ENCODE results near the gene PRMT5. TPM values are rescaled to one million over a fixed set of nuclear protein-coding genes. Genes with fewer than 3 reads are reported as not detected.
"Not testable (repeated sequence)": the region's sequence is repeated elsewhere in the genome, so short reads cannot be mapped to it uniquely, and the experiment has no call there.

PRMT5 gene
- total RNA-seq, 2 experiments from 2014 or later, result 15.6 to 19.3 TPM

DNA sequence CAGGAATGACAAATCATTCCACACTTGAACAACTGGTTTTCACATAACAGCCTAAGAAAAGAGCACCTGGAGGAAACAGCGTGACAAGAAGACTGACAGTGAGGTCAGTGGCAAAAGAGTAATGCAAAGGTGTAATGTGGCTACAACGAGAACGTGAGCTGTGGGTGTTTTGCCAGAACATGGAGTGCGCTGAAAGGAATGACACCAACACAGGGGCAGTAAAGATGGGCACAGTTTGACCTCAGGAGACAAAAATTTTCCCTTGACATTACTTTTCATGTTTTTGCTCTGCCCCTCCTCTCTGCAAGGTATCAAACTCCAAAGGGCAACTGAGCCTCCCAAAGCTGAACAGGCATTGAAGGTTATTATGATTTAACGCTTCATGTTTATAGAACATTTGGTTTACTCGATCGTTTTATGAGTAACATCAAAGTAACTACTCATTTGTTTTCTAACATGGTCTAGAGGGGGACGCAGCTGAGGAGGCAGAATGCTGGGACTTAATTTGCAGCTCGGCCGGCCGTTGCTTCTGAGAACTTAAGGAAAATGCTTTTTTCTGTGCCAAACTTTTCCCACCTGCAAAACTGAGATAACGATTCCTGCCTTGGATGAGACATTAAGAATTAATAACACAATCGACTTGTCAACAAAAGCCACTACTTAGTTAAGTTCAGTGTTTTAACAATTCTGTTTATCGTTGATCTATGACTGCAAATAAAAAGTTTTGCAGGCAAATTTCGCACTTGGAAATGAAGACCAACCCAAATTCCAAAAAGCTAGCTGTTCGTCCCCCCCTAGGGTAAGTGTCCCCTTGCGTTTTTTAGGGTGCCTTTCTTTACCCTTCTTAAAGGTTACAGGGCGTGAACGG is 26.8 kb upstream of the PRMT5 start:
- Histone ChIP-seq H3K27me3 (ENCODE audit: control insufficient read depth in 1 of 2, insufficient read depth in 2 of 2, low read length in 2 of 2) (no peaks in the 10 kb centered on the region), H3K4me1 (ENCODE audit: insufficient read depth, low read length) (peaks cover 21% of the 10 kb centered on the region), H3K9me3 (ENCODE audit: control insufficient read depth in 1 of 2, insufficient read depth in 1 of 2, low read length in 2 of 2) (no peaks in the 10 kb centered on the region), H3K36me3 (ENCODE audit: insufficient read depth, low read length) (peaks cover 6% of the 10 kb centered on the region), H3K27ac (ENCODE audit: low read depth in 1 of 2, low read length in 2 of 2) (peak overlapping the region; percentile 63 to 83), H3K4me3 (ENCODE audit: low read length) (peak overlapping the region; percentile 89)
- Mint-ChIP-seq H3K4me3 (peak overlapping the region; percentile 92), H3K9me3 (no peaks in the 10 kb centered on the region), H3K27ac (peak overlapping the region; percentile 83), H3K4me1 (ENCODE audit: low read depth) (peaks cover 18% of the 10 kb centered on the region), H3K27me3 (no peaks in the 10 kb centered on the region), H3K36me3 (ENCODE audit: low read depth) (peaks cover 26% of the 10 kb centered on the region)
- POLR2A ChIA-PET, result interaction anchor here (0.7 to 4.2 kb wide), 15 partner anchors 9 to 366 kb away, joined by 3 to 42 read pairs (median 5); partner anchors contain the start of genes ACIN1, AJUBA, C14orf119 and DAD1
- intact Hi-C loops (cut with DNase I, micrococcal nuclease), result loop anchor here (2.0 to 5.0 kb wide), 2 partner anchors 25 to 346 kb away; partner anchors contain the start of gene PPP1R3E (in 1 of the 2)
- DNase-seq (no peak), ATAC-seq (ENCODE audit: poor library complexity) (no peak)
- CTCF ChIA-PET, result interaction anchor here (0.8 to 4.0 kb wide), 7 partner anchors 13 to 113 kb away, joined by 3 to 15 read pairs (median 4); partner anchors contain the start of gene PRMT5
- TF ChIP-seq, protein P1, sequence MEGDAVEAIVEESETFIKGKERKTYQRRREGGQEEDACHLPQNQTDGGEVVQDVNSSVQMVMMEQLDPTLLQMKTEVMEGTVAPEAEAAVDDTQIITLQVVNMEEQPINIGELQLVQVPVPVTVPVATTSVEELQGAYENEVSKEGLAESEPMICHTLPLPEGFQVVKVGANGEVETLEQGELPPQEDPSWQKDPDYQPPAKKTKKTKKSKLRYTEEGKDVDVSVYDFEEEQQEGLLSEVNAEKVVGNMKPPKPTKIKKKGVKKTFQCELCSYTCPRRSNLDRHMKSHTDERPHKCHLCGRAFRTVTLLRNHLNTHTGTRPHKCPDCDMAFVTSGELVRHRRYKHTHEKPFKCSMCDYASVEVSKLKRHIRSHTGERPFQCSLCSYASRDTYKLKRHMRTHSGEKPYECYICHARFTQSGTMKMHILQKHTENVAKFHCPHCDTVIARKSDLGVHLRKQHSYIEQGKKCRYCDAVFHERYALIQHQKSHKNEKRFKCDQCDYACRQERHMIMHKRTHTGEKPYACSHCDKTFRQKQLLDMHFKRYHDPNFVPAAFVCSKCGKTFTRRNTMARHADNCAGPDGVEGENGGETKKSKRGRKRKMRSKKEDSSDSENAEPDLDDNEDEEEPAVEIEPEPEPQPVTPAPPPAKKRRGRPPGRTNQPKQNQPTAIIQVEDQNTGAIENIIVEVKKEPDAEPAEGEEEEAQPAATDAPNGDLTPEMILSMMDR (IDR thresholded peaks at IDR 0.05), result no peak

DNA sequence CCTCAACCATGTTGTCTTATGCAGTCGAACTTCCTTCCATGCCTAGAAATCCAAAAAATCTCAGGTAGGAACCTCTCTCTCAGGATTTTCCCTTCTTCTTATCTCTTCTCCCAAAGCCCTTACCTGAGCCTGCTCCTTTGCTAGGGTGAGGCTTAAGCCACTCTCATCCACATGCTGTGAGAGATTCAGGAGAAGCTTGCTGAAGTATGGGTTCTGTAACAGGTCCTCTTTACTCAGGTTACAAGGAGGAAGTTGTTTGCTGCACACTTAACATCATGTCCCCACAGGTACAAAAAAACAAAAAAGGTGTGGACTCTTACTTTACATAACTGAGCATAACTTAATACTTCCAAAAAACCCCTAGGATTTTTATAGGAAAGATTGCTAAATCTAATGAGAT is 23.2 kb upstream of the PRMT5 start:
- peaks cover 15% of the 10 kb centered on the region for H3K36me3 ChIP-seq (ENCODE audit: insufficient read depth, low read length)
- H3K4me3 Mint-ChIP-seq, result no peak overlapping the region
- intact Hi-C loops (cut with DNase I, micrococcal nuclease), result no loop called here
- TF ChIP-seq, protein P1 (IDR thresholded peaks at IDR 0.05), result no peak
- no peak overlapping the region for H3K27ac ChIP-seq (ENCODE audit: low read depth in 1 of 2, low read length in 2 of 2)
- peaks cover 18% of the 10 kb centered on the region for H3K4me1 Mint-ChIP-seq (ENCODE audit: low read depth)
- no peaks in the 10 kb centered on the region for H3K9me3 Mint-ChIP-seq
- no peaks in the 10 kb centered on the region for H3K27me3 Mint-ChIP-seq
- no peak for ATAC-seq (ENCODE audit: poor library complexity)
- peaks cover 15% of the 10 kb centered on the region for H3K4me1 ChIP-seq (ENCODE audit: insufficient read depth, low read length)
- H3K36me3 Mint-ChIP-seq (ENCODE audit: low read depth), result peaks cover 43% of the 10 kb centered on the region
- no peak overlapping the region for H3K4me3 ChIP-seq (ENCODE audit: low read length)
- DNase-seq, result no peak
- no peak overlapping the region for H3K27ac Mint-ChIP-seq
- ChIA-PET CTCF (no interaction called here), POLR2A (no interaction called here)
- H3K9me3 ChIP-seq (ENCODE audit: control insufficient read depth in 1 of 2, insufficient read depth in 1 of 2, low read length in 2 of 2), result no peaks in the 10 kb centered on the region
- H3K27me3 ChIP-seq (ENCODE audit: control insufficient read depth in 1 of 2, insufficient read depth in 2 of 2, low read length in 2 of 2), result no peaks in the 10 kb centered on the region

DNA sequence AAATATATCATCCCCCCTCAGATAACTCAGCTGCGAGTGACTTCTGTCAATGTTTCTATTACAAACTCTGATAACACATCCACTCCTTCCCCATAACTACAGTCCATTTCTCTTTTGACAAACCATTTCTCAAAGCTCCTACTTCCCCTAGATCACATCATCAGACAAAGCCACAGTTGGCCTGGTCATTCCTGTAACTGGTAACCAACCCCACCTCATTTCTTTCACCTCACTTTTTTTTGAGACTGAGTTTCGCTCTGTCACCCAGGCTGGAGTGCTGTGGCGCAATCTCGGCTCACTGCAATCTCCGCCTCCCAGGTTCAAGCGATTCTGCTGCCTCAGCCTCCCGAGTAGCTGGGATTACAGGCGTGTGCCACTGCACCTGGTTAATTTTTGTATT is 22.6 kb upstream of the PRMT5 start:
- H3K9me3 ChIP-seq (ENCODE audit: control insufficient read depth in 1 of 2, insufficient read depth in 1 of 2, low read length in 2 of 2); H3K4me3 ChIP-seq (ENCODE audit: low read length); H3K27ac Mint-ChIP-seq; H3K27me3 Mint-ChIP-seq; H3K27ac ChIP-seq (ENCODE audit: low read depth in 1 of 2, low read length in 2 of 2); ATAC-seq (ENCODE audit: poor library complexity); H3K4me3 Mint-ChIP-seq; intact Hi-C loops (cut with DNase I, micrococcal nuclease); H3K9me3 Mint-ChIP-seq; DNase-seq; H3K27me3 ChIP-seq (ENCODE audit: control insufficient read depth in 1 of 2, insufficient read depth in 2 of 2, low read length in 2 of 2): not testable (repeated sequence)
- Histone ChIP-seq H3K4me1 (ENCODE audit: insufficient read depth, low read length) (peaks cover 11% of the 10 kb centered on the region), H3K36me3 (ENCODE audit: insufficient read depth, low read length) (peaks cover 21% of the 10 kb centered on the region)
- CTCF ChIA-PET, result interaction anchor here (1.1 kb wide), 1 partner anchor 22 kb away, joined by 3 read pairs; no protein-coding TSS in a partner anchor
- H3K36me3 Mint-ChIP-seq (ENCODE audit: low read depth), result peaks cover 49% of the 10 kb centered on the region
- POLR2A ChIA-PET, result interaction anchor here (0.7 kb wide), 1 partner anchor 22 kb away, joined by 3 read pairs; the partner anchor contains the start of gene PRMT5
- peaks cover 17% of the 10 kb centered on the region for H3K4me1 Mint-ChIP-seq (ENCODE audit: low read depth)
